IPS-NIHi11 (cell line): ENCODE measurements around the gene ARHGAP23.

Experiments used
- DNase-seq: peaks from one replicate; pipeline ENCODE4 v3.0.0; 2012; ENCODE audit warnings: mixed read lengths, low spot score

Gene ARHGAP23

DNA sequence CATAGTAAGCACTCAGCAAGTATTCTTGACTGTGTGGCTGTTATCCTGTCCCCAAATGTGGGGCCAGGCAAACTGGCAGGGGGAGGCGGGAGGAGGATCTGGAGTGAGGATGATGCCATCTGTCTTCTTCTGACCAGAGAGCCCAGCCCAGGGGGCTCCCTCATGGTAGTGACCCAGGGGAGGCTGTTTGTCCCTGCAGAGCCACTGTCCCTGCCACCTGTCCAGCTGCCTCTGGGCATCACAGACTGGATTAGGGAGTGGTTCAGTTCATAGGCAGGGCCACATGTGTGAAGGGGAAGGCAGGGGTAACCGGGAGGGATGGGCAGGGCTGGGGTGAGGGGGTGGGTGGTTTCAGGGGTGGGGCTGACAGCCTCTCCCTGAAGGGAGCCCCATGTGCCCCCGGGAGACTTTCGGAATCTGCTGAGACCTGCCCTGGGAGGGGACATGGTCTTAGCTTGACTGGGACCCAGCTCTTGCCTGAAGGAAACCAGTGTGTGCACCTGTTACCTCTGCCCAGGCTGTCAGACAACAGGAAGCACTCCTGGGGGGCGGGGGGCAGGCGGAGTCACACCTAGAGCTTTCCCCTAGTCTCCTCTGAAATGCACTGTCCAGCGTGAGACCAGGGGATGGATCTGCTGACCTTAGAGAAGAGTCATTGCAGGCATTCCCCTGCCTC is 15.2 kb downstream of the ARHGAP23 start:
- no peak for DNase-seq

- peak; percentile 82 for DNase-seq
Observed at GRCh38 chr17:38444151-38444550, 15.9 kb downstream of the ARHGAP23 start.

GRCh38 chr17:38447502-38448085 is 19.3 kb downstream of the ARHGAP23 start:
- no peak for DNase-seq

GRCh38 chr17:38448208-38448771 is 20.0 kb downstream of the ARHGAP23 start:
- DNase-seq, result no peak

- no peak for DNase-seq
Observed at GRCh38 chr17:38449364-38449763, 21.1 kb downstream of the ARHGAP23 start.

DNA sequence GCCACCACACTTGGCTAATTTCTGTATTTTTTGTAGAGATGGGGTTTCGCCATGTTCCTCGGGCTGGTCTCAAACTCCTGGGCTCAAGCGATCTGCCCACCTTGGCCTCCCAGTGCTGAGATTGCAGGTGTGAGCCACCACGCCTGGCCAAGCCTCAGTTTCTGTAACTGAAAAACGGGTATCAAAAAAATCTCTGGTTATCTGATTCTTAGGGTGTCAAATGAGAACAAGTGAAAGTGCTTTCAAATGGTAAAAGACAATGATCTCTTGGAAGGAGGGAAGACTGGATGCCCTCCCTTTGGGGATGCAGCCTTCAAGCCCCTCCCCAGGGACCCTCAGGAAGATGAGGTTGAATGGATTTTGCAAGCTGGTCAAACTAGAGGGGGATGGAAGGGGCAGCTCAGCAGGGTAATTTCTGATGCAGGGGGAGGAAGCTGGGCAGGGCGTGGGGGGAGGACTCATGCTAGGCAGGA is 22.3 kb downstream of the ARHGAP23 start:
- no peak for DNase-seq

- DNase-seq, result peak; percentile 78
Observed at GRCh38 chr17:38451030-38451839, 23.0 kb downstream of the ARHGAP23 start.

DNA sequence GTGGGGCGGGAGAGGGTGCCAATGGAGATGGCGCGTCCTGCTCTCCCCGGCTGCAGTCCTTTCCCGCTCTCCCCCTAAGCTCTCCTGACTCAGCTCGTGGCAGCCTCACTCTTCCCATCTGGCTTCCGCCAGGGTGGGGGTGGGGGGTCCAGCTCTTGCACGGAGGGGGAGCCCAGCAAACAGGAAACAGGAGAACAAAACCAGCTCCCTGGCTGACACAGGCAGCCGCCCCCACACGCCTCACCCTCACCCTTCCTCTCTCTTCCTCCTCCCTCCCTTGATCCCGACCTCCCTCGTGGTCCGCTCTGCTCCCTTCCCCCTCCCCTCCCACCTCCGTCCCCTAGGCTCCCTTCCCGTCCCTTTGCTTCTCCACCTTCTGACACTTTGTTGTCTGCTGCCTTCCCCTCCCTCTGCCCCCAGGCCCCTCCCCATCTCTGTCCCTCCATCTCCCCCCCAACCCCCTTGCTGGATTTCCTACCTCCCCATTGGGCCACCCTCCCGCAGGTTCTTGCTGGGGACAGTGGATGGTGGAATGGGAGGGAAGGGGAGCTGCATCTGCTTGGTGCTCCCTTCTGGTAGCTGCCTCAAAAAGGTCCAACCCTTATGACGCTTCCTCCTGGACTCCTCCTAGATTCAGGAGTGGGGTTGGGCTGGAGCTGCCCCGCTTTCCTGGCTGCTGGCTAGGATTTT is 23.7 kb downstream of the ARHGAP23 start:
- peak; percentile 79 for DNase-seq

DNA sequence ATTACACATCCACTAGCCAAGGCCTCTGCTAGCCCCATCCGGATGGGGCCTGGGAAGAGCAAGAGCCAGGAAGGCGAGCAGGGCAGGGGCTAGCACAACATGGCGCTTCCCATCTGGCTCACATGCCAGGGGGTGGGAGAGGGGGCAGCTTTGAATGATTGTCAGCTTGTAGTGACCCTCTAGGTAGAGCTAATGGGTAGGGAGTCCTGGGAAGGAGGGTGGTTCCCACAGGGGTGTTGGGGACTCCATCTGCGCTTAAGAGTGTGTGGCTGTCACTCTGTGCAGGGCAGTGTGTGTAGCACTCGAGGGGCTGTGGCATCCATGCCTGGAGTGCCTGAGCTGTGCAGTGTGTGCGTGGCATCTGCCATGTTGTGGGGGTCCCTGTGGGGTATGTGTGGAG is 24.5 kb downstream of the ARHGAP23 start:
- no peak for DNase-seq

DNA sequence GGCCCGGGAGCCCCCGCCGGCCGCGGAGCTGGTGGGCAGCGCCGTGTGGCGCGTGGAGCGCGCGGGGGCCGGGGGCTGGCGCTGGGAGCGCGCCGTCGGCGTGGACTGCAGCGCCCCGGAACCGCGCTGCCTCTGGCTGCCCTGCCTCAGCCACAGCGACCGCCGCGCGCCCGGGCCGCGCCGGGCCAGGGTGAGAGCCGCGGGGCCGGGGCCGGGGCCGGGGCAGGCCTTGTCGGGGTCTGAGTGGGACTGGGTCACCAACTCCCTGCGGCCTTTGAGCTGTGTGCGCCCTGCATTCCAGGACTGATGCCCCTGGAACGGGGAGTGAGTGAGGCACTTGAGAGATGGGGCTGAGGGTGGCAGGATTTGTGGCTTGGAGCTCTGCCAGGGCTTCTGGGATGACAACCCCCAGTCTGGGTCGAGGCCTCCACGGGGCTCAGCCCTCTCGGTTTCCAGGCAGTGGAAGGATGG is 25.7 kb downstream of the ARHGAP23 start:
- no peak for DNase-seq

DNA sequence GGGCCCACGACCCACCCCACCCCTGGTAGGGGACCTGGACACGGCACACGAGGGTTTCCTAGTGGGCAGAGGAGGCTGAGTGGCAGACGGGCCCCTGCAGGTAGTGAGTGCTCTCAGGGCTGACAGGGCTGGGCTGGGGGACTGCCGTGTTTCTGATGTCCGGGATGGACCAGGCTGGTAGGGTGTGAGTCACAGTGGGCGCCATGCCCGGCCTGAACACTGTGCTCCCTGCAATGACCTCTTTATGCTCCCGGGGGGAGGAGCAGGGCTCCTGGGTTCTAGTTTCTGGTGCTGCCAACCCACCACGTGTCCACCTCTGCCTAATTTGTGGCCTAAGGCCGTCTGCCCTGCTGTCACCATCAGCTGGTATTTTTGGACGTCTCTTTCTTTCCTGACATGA is 26.3 kb downstream of the ARHGAP23 start:
- no peak for DNase-seq

GRCh38 chr17:38455288-38455915 is 27.1 kb downstream of the ARHGAP23 start:
- DNase-seq, result no peak

GRCh38 chr17:38456031-38456815 is 28.0 kb downstream of the ARHGAP23 start:
- DNase-seq, result no peak

DNA sequence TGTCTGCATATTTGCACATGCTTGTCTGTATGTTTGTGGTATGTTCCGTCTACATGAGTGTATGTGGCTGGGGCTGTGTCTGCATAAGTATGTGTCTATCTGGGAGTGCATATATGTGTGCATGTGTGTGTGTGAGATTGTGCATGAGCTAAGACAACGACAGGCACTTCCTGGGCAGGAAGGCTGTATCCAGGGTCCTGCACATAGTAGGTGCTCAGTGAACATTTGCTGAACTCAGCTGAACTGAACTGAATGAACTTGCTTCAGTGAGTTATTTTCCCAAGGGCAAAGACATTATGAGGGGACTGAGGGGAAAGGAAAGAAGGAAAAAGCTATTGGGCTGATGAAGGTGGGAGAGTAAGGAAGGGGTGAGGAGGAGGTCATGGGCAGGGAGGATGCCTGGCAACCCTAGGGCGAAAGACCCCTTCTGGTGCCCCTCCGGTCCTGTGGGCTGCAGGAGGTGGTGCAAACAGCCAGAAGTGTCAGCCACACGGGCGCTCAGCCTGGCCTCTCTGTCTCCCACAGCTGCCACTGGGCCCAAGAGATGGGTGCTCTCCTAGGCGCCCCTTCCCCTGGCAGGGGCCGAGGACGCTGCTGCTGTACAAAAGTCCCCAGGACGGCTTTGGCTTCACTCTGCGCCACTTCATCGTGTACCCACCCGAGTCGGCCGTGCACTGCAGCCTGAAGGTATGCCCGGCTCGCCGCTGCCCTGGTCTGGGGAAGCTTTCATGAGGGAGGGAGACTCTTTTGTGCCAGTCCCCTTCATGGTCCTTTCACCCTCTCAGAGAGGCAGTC is 29.5 kb downstream of the ARHGAP23 start:
- DNase-seq, result no peak

- DNase-seq, result no peak
Observed at GRCh38 chr17:38458521-38458920, 30.3 kb downstream of the ARHGAP23 start.

GRCh38 chr17:38459567-38459966 is 31.3 kb downstream of the ARHGAP23 start:
- DNase-seq, result no peak

- no peak for DNase-seq
Observed at GRCh38 chr17:38460082-38460715, 31.9 kb downstream of the ARHGAP23 start.

DNA sequence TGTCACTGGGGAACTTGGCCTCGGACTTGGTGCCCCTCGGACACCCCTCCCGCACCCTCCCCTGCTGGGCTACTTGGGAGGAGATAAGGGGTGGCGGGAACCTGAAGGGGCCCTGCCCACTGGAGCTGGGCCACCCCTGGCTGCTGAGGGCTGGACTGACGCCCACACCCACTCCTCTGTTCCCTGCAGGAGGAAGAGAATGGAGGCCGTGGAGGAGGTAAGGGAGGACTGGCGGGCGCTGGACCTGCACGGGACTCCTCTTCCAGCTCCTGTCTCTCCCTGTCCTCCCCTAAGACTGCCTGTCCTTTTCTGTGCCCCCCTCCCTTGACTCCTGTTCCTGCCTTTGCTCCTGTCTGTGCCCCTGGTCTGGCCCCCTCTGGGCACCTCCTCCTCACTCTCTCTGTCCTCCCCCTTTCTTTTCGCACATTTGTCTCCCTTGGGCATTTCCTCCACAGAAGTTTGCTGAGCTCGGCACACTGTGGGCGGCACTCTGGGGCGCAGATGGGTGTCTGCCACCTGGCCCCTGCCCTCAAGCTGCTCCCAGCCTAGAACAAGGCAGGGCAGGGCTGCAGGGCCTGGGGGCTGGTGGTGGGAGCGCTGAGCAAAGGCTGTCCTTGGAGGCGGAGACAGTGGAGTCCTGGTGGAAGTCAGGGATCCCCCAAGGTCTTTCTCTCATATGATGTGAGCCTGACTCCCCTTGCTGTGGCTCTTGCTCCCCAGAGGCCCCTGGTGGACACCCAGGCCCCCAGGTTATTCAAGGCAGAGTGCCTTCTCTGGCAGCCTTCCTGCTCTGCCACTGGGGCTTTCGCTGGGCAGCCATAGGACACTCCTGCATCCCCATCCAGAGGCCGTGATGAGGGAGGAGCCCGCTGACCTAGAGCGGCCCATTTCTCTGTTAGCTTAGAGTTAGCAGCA is 32.7 kb downstream of the ARHGAP23 start:
- peak; percentile 39 for DNase-seq
